Urinary bladder (tissue), 4 donors: ENCODE measurements around the gene MCRIP2. TPM values are rescaled to one million over a fixed set of nuclear protein-coding genes. Genes with fewer than 3 reads are reported as not detected.

Experiments used
- DNase-seq: peaks from one replicate; pipeline ENCODE4 v3.0.0-alpha.2; 2015; ENCODE audit errors: extremely low spot score
- H3K27ac ChIP-seq: one replicate; pipeline ENCODE4 v1.5.1; 2013; ENCODE audit warnings: low read depth, mild to moderate bottlenecking, moderate library complexity
- H3K36me3 ChIP-seq: one replicate; pipeline ENCODE4 v1.6.1; 2013; ENCODE audit warnings: mild to moderate bottlenecking, moderate library complexity; ENCODE audit not compliant: insufficient read depth
- H3K4me1 ChIP-seq: one replicate; pipeline ENCODE4 v1.6.1; 2013; ENCODE audit warnings: mild to moderate bottlenecking, moderate library complexity; ENCODE audit not compliant: insufficient read depth
- H3K4me3 ChIP-seq: one replicate; pipeline ENCODE4 v1.5.1; 2013; ENCODE audit warnings: low read depth, low read length
- WGBS: extraction: QIAGEN DNeasy Blood & Tissue Kit; methylation state at CpG from one replicate; pipeline ENCODE4 v1.1.7; 2013; 5-methylcytosine and 5-hydroxymethylcytosine counted together
- polyA plus RNA-seq: library from polyadenylated mRNA; stranded (reverse); fragments of 200-250 nt; gene quantifications from one replicate; pipeline ENCODE4 v1.2.3, GENCODE V29; 2013
- total RNA-seq: library from RNA; depleted of rRNA; stranded (reverse); fragments of >200 nt; gene quantifications from one replicate; pipeline ENCODE4 v1.2.3, GENCODE V29; 2014
- donor health status: healthy with polysubstance abuse.
- donor health status: healthy.

The MCRIP2 gene
- total and polyA plus RNA-seq, 2 donors = 5.1 to 42.6 TPM

DNA sequence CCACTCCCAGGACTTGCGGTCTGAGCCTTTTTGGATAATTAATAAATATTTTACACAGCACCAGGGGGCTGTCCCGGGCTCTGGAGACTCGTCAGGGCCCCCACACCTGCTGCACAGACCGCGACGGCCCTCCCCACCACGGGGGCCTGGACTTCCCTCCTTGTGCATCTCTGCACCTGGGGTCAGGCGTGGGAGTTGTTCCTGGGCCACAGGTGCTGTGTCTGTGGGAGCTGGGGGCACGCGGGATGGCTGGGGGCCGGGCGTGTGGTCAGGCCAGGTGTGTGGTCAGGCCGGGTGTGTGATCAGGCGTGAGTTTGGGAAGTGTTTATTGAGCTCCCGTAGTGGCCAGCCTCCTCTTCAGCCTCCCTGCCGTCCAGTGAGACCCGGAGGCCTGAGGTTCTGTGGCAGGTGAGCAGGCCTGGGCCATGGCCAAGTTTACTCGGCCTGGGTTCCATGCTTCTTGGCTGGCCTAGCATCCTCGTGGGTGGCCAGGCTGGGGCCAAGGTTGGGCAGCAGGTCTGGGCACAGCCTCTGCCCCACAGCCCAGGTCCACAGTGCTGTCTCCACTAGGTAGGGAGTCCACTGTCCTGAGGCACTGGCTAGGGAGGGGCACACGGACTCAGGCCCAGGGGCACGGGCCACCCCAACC is 36.7 kb downstream of the MCRIP2 start:
- no peak overlapping the region for H3K27ac ChIP-seq
- peaks cover under 1% of the 10 kb centered on the region for H3K4me1 ChIP-seq
- peaks cover 2% of the 10 kb centered on the region for H3K36me3 ChIP-seq
- H3K4me3 ChIP-seq = no peak overlapping the region
- WGBS = 83% methylated on average over 21 of the region's 21 CpGs
- DNase-seq = no peak

DNA sequence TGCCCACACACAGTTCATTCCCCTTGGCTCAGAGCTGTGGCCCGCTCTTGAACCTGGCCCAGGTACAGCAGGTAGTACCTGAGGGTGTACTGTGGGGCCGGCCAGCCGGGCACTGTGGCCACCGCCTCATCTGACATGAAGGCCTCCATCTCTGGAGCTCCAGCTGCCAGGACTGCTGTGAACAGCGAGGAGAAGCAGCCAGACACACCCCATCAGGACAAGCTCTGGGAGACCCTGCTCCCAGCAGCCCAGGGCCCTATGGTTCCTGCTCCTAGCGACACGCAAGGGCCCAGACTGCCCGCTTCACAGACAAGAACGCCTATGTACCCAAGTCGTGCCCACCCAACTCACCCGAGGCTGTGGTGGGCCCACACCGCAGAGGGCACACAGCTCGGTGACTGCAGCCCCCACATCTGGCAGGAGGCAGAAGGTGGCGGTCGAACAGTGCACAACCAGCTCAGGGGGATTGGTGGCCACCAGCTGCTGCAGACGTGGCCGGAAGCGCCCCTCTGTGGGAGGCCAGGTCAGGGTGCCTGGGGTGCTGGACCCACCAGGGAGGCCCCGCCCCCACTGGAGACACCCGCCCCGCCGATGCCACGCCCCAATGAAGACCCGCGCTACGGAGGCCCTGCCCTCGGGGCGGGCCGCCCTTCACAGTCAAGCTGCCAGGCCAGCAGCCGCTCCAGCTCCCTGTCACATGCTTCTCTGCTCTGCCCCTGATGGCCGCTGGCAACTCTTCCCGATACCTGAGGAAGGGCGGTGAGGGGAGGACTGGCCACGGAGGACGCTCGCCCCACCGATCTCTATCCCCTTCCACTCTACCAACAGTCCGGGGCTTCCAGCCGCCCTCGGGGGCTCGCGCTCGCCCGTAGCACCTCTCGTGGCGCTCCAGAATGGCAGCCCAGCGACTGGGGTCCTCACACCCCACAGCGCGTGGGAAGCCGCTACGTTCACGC is 37.5 kb downstream of the MCRIP2 start:
- 22% methylated on average over 52 of the region's 52 CpGs for WGBS
- DNase-seq = no peak
- Histone ChIP-seq H3K4me1 (peaks cover 2% of the 10 kb centered on the region), H3K4me3 (peak overlapping the region; percentile 28), H3K36me3 (peaks cover 2% of the 10 kb centered on the region), H3K27ac (no peak overlapping the region)

DNA sequence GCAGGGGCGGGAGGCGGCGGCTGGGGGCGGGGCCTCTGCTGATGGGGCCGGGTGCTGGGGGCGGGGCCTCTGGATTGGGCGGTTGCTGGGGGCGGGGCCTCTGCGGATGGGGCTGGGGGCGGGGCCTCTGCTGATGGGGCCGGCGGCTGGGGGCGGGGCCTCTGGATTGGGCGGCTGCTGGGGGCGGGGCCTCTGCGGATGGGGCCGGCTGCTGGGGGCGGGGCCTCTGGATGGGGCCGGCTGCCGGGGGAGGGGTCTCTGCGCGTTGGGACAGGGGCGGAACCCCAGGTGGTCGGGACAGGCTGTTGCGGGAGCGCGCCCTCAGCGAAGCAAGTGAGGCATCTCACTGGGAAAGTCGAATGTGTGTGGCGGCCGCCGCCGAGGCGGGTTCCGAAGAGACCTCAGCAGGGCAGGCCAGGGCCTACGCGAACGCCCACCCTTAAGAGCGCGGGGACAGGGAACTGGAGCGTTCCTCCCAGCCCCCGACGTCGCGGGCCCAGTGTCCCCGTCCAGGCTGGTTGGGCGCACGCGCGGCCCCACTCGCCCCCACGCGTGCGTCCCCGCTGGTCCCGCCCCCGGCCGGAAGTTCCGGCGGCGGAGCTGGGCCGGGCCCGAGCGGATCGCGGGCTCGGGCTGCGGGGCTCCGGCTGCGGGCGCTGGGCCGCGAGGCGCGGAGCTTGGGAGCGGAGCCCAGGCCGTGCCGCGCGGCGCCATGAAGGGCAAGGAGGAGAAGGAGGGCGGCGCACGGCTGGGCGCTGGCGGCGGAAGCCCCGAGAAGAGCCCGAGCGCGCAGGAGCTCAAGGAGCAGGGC is 38.4 kb downstream of the MCRIP2 start, which contains the start of gene STUB1:
STUB1 (plus strand) TSS at position 597 of the 811 bp plus-strand sequence; CDS start at position 713, 116 bp downstream.
- DNase-seq = peak; percentile 55
- Histone ChIP-seq H3K4me3 (peak within 1 kb of the TSS; percentile 82), H3K27ac (peak within 1 kb of the TSS; percentile 91), H3K4me1 (peaks cover 2% of the 10 kb centered on the region), H3K36me3 (peaks cover 2% of the 10 kb centered on the region)
- 2% methylated on average over 90 of the region's 91 CpGs for WGBS

DNA sequence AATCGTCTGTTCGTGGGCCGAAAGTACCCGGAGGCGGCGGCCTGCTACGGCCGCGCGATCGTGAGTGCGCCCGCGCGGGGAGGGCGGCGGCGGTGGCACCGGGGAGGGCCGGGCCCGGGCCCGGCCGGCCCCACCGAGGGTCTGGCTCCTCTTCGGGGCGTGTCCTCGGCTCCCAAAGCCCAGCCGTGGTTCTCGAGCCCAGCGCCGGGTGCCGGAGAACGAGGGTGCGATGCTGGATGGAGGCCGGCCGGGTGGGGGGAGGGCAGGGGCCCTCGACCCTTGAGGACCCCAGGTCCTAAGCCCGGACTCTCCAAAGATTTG is 39.0 kb downstream of the MCRIP2 start:
- under 1% methylated on average over 38 of the region's 38 CpGs for WGBS
- Histone ChIP-seq H3K36me3 (peaks cover 2% of the 10 kb centered on the region), H3K27ac (peak overlapping the region; percentile 53), H3K4me3 (peak overlapping the region; percentile 82), H3K4me1 (peaks cover 2% of the 10 kb centered on the region)
- DNase-seq = no peak

DNA sequence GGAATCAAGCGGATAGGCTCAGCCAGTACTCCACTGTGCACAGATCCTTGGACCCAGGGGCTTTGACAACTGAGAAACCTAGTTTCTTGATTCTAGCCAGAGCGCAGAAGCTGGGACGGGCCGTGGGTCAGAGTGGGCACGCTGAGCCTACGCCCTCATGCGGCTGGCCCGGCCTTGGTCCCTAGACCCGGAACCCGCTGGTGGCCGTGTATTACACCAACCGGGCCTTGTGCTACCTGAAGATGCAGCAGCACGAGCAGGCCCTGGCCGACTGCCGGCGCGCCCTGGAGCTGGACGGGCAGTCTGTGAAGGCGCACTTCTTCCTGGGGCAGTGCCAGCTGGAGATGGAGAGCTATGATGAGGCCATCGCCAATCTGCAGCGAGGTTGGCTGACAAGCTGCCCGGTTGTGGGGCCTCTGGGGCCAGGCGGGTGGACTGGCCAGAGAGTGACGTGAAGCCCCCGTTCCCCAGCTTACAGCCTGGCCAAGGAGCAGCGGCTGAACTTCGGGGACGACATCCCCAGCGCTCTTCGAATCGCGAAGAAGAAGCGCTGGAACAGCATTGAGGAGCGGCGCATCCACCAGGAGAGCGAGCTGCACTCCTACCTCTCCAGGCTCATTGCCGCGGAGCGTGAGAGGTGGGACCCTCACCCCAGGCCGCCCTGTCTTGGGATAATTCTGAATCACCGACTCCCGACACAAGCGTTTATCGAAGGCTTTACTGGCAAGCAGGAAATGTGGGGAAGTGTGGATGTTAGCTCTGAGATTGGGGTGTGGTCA is 39.5 kb downstream of the MCRIP2 start:
- Histone ChIP-seq H3K4me1 (peaks cover 2% of the 10 kb centered on the region), H3K27ac (no peak overlapping the region), H3K4me3 (peak overlapping the region; percentile 82), H3K36me3 (peaks cover 2% of the 10 kb centered on the region)
- WGBS = 44% methylated on average over 44 of the region's 44 CpGs
- no peak for DNase-seq

DNA sequence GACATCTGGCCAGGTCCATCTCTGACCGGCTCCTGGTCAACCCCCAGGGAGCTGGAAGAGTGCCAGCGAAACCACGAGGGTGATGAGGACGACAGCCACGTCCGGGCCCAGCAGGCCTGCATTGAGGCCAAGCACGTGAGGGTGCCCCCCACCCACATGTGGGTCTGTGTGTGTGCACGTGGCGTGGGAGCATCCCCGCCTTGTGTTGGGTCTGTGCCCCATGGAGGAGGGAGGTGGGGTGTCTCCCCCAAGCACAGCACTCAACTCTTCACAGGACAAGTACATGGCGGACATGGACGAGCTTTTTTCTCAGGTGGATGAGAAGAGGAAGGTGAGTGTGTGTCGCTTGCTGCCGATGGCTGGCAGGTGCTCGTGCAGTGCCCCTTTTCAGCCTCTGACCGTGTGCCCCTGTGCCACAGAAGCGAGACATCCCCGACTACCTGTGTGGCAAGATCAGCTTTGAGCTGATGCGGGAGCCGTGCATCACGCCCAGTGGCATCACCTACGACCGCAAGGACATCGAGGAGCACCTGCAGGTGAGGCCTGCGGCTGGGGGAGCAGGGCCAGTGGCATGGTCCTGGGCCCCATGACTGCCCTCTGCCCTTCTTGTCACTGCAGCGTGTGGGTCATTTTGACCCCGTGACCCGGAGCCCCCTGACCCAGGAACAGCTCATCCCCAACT is 40.3 kb downstream of the MCRIP2 start:
- no peak overlapping the region for H3K4me3 ChIP-seq
- peaks cover 2% of the 10 kb centered on the region for H3K4me1 ChIP-seq
- WGBS = 79% methylated on average over 28 of the region's 28 CpGs
- H3K27ac ChIP-seq = no peak overlapping the region
- DNase-seq = no peak
- peaks cover 3% of the 10 kb centered on the region for H3K36me3 ChIP-seq

DNA sequence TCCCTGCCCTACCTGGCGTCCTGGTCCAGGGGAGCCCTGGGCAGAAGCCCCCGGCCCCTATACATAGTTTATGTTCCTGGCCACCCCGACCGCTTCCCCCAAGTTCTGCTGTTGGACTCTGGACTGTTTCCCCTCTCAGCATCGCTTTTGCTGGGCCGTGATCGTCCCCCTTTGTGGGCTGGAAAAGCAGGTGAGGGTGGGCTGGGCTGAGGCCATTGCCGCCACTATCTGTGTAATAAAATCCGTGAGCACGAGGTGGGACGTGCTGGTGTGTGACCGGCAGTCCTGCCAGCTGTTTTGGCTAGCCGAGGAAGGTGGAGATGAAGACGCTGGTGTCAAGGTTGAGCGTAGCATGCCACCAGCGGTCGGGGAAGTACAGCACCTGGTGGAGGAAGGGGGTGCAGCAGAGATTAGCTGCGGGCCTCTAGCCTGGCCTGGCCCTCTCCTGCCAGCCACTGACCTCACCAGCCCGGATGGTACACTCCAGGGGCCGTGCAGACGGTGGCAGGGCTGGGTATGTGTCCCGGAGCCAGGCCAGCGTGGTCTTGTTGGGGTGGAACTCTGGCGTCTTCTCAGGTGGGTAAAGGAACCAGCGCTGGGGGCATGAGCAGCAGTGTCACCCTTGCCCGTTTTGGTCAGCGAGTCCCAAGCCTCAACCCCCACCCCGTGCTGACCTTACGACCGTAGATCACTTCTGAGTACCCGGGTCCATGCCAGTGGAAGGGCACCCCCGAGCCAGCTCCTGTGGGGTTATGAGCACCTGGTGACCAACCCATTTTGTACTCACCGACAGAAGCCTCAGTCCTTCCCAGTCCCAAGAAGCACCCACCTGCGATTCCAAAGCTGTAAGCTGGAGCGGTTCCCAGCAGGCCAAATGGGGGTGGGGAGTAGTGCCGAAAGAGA is 41.1 kb downstream of the MCRIP2 start:
- H3K27ac ChIP-seq = no peak overlapping the region
- WGBS = 83% methylated on average over 36 of the region's 36 CpGs
- DNase-seq = no peak
- no peak overlapping the region for H3K4me3 ChIP-seq
- H3K4me1 ChIP-seq = peaks cover 2% of the 10 kb centered on the region
- peaks cover 4% of the 10 kb centered on the region for H3K36me3 ChIP-seq

DNA sequence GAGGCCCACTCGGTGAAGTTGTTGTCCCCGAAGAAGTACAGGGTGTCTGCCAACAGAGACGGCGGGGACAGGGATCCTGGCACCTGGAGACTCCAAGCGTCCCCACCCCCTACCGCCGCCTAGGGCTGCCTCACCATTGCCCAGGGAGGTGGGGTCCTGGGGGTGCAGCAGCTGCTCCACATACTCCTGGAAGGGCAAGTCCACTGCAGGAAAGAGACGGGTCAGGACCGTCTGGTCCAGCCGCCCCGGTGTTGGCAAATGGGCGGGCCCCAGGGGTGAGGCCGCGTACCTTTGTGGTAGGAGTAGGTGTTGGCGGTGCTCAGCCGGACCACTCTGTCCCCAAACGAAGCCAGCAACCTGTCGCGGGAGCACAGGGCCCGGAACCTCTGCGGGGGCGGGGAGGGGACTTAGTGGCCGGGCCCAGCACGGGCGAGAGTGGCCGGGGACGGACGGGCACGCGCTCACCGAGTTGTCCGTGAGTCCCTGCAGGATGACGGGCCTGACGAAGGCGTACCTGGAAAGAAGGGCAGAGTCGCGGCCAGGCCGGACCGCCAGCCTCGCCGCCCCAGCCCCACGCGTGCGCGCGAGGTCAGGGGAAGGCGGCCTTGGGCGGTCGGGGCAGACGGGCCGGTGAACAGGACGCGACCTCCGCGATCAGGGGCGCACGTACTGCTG is 41.9 kb downstream of the MCRIP2 start:
- Histone ChIP-seq H3K27ac (no peak overlapping the region), H3K4me1 (peaks cover 2% of the 10 kb centered on the region), H3K36me3 (peaks cover 4% of the 10 kb centered on the region), H3K4me3 (peak overlapping the region; percentile 71)
- no peak for DNase-seq
- WGBS = 13% methylated on average over 57 of the region's 57 CpGs

DNA sequence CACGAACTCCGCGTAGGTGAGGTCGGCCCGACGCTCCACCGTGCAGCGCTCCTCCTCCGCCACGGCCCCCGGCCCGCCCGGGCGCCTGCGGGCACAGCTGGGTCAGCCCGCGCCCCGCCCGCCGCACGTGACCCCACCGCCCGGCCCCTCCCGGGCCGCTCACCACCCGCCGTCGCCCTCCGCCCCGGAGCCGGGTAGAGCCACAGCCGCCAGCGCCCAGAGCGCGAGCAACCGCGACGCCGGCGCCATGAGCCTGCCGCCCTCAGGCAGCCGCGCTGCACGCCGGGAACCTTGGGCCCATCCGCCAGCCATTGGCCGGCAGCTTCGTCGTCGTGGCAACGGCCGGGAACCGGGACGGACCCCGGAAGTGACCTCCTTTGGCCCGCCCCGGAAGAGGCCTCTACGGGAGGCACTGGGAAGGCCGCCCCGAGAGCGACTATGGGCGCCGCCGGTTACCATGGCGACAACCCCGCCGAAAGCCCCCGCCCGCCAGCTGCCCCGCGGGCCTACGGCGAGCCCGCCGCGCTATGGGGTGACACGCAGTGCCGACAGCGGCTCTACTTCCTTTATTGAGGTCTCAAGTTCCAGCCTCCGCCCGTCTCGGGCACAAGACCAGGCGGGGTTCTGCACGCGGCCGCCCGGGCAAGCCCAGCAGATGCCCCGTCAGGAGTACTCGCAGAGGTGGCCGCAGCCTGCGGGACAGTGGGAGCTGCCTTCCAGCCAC is 42.6 kb downstream of the MCRIP2 start, which contains the start of gene JMJD8:
JMJD8 (minus strand) TSS at position 264 of the 724 bp plus-strand sequence; CDS start at position 249, 15 bp downstream.
- peak; percentile 87 for DNase-seq
- Histone ChIP-seq H3K27ac (no peak within 1 kb of the TSS), H3K4me1 (peaks cover 2% of the 10 kb centered on the region), H3K4me3 (peak within 1 kb of the TSS; percentile 71), H3K36me3 (peaks cover 4% of the 10 kb centered on the region)
- WGBS = 2% methylated on average over 91 of the region's 91 CpGs

DNA sequence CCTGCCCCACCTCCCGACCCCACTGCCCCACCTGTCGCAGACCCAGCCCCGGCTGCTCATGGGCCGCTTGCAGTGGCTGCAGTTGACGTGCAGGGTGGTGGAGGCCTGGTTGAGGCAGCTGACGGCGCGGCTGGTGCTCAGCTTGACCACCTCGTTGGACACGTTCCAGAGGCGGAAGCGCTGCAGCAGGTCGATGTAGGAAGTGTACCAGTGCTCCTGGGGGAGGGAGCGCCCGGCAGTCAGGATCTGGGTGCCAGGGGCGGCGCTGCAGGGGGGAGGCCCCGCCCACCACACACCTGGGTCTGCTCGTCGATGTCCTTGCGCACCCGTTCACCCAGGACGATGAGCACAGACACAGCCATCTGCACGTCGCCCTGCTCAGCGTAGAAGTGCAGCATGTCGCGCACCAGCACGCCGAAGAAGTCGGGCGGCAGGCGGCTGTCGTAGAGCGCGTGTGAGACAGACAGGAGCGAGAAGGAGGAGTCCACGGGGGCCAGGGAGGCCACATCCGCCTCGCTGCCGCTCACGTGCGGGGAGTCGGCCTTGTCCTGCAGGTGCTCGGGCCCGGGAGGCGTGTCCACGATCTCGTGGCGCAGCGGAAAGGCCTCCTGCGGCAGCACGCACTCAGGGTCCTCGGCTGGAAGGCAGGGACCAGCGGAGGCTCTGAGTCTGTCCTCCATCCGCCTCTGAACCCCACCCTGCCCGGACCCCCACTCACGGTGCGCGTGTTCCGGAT is 43.5 kb downstream of the MCRIP2 start:
- Histone ChIP-seq H3K27ac (no peak overlapping the region), H3K4me1 (peaks cover 2% of the 10 kb centered on the region), H3K4me3 (peak overlapping the region; percentile 71), H3K36me3 (peaks cover 4% of the 10 kb centered on the region)
- WGBS = 94% methylated on average over 61 of the region's 61 CpGs
- no peak for DNase-seq
